Muscle of leg (tissue), 11 donors: Measurements from ENCODE around the gene NHERF1. TPM values are rescaled to one million over a fixed set of nuclear protein-coding genes. Genes with fewer than 3 reads are reported as not detected.

Experiments
- DNase-seq: peaks from one replicate; pipeline ENCODE4 v3.0.0; 2013
- H3K27ac ChIP-seq: one replicate; pipeline ENCODE4 v1.5.1; 2013; ENCODE audit warnings: mild to moderate bottlenecking, low read length, control low read depth
- H3K27me3 ChIP-seq: one replicate; pipeline ENCODE4 v1.6.1; 2013; ENCODE audit warnings: low read length; ENCODE audit not compliant: control insufficient read depth, insufficient read depth
- H3K36me3 ChIP-seq: one replicate; pipeline ENCODE4 v1.6.1; 2013; ENCODE audit warnings: low read length; ENCODE audit not compliant: control insufficient read depth, insufficient read depth
- H3K4me1 ChIP-seq: one replicate; pipeline ENCODE4 v1.6.1; 2013; ENCODE audit warnings: low read length; ENCODE audit not compliant: control insufficient read depth, insufficient read depth
- H3K4me3 ChIP-seq: one replicate; pipeline ENCODE4 v1.5.1; 2013; ENCODE audit warnings: low read length, control low read depth
- H3K9me3 ChIP-seq: replicated peaks from 2 replicates; pipeline ENCODE4 v1.6.1; 2013; ENCODE audit warnings: low read depth, low read length; ENCODE audit not compliant: control insufficient read depth
- WGBS: methylation state at CpG from one replicate; pipeline ENCODE4 v1.1.5; 2013; ENCODE audit warnings: missing lambda C conversion rate; ENCODE audit not compliant: insufficient coverage; 5-methylcytosine and 5-hydroxymethylcytosine counted together
- polyA plus RNA-seq, 8 donors: library from polyadenylated mRNA; unstranded; fragments of 120-200 nt; gene quantifications; one replicate each; pipeline versions ENCODE4 v1.2.1 to v1.2.3, GENCODE V29; 2013; ENCODE audit warnings: inconsistent platforms in 1 of 8, low replicate concordance in 1 of 8; ENCODE audit not compliant: insufficient read length in 8 of 8, insufficient read depth in 1 of 8
- total RNA-seq: library from RNA; stranded (reverse); fragments of 120-200 nt; gene quantifications from one replicate; pipeline ENCODE4 v1.2.4, GENCODE V29; 2013

Gene NHERF1
- total and polyA plus RNA-seq, 9 donors = 3.5 to 24.4 (median 6.6) TPM

- Histone ChIP-seq H3K4me3 (peak overlapping the region; percentile 51), H3K4me1 (peaks cover 31% of the 10 kb centered on the region), H3K9me3 (no peaks in the 10 kb centered on the region), H3K27ac (no peak overlapping the region), H3K27me3 (peaks cover 73% of the 10 kb centered on the region), H3K36me3 (no peaks in the 10 kb centered on the region)
- 0% methylated on average over 34 of the region's 34 CpGs for WGBS
- DNase-seq = no peak
These were observed 224 bp upstream of the NHERF1 start for GRCh38 chr17:74748279-74748528.

GRCh38 chr17:74749279-74750038 is 1.0 kb downstream of the NHERF1 start:
- H3K27ac ChIP-seq = no peak overlapping the region

GRCh38 chr17:74750039-74750326 is 1.6 kb downstream of the NHERF1 start:
- 41% methylated on average over 6 of the region's 6 CpGs for WGBS
- no peak for DNase-seq
- Histone ChIP-seq H3K27me3 (peaks cover 65% of the 10 kb centered on the region), H3K36me3 (no peaks in the 10 kb centered on the region), H3K27ac (no peak overlapping the region), H3K9me3 (no peaks in the 10 kb centered on the region), H3K4me3 (peak overlapping the region; percentile 54), H3K4me1 (peaks cover 25% of the 10 kb centered on the region)

More at GRCh38 chr17:74749279-74750038, 1.0 kb downstream of the NHERF1 start:
- Histone ChIP-seq H3K4me3 (peak overlapping the region; percentile 54), H3K27me3 (peaks cover 68% of the 10 kb centered on the region), H3K4me1 (peaks cover 30% of the 10 kb centered on the region), H3K36me3 (no peaks in the 10 kb centered on the region), H3K9me3 (no peaks in the 10 kb centered on the region)
- 3% methylated on average over 42 of the region's 46 CpGs for WGBS
- DNase-seq = no peak

GRCh38 chr17:74750327-74751069 is 2.1 kb downstream of the NHERF1 start:
- DNase-seq = no peak
- WGBS = 78% methylated on average over 11 of the region's 13 CpGs
- no peaks in the 10 kb centered on the region for H3K9me3 ChIP-seq
- no peak overlapping the region for H3K27ac ChIP-seq
- H3K36me3 ChIP-seq = no peaks in the 10 kb centered on the region
- H3K4me1 ChIP-seq = peaks cover 23% of the 10 kb centered on the region
- H3K4me3 ChIP-seq = no peak overlapping the region
- peaks cover 60% of the 10 kb centered on the region for H3K27me3 ChIP-seq

- Histone ChIP-seq H3K27ac (no peak overlapping the region), H3K9me3 (no peaks in the 10 kb centered on the region), H3K27me3 (peaks cover 44% of the 10 kb centered on the region), H3K4me1 (peaks cover 22% of the 10 kb centered on the region), H3K36me3 (no peaks in the 10 kb centered on the region), H3K4me3 (no peak overlapping the region)
- DNase-seq = no peak
- WGBS = no CpG with 5 or more reads among the region's 9 CpGs
These were observed 4.0 kb downstream of the NHERF1 start for GRCh38 chr17:74752415-74752814.

- Histone ChIP-seq H3K27me3 (peaks cover 39% of the 10 kb centered on the region), H3K4me3 (no peak overlapping the region), H3K27ac (no peak overlapping the region), H3K9me3 (no peaks in the 10 kb centered on the region), H3K36me3 (no peaks in the 10 kb centered on the region), H3K4me1 (peaks cover 22% of the 10 kb centered on the region)
- WGBS = no CpG with 5 or more reads among the region's 7 CpGs
- no peak for DNase-seq
These were observed 4.5 kb downstream of the NHERF1 start for GRCh38 chr17:74752822-74753401.

GRCh38 chr17:74754832-74755231 is 6.4 kb downstream of the NHERF1 start:
- no peak for DNase-seq
- 81% methylated on average over 3 of the region's 3 CpGs for WGBS
- H3K27me3 ChIP-seq = peaks cover 22% of the 10 kb centered on the region
- H3K9me3 ChIP-seq = no peaks in the 10 kb centered on the region
- H3K36me3 ChIP-seq = no peaks in the 10 kb centered on the region
- no peak overlapping the region for H3K4me3 ChIP-seq
- no peak overlapping the region for H3K27ac ChIP-seq
- H3K4me1 ChIP-seq = peaks cover 32% of the 10 kb centered on the region

GRCh38 chr17:74755533-74755932 is 7.1 kb downstream of the NHERF1 start:
- Histone ChIP-seq H3K27ac (no peak overlapping the region), H3K4me3 (no peak overlapping the region), H3K27me3 (peaks cover 15% of the 10 kb centered on the region), H3K9me3 (no peaks in the 10 kb centered on the region), H3K36me3 (no peaks in the 10 kb centered on the region), H3K4me1 (peaks cover 39% of the 10 kb centered on the region)
- WGBS = 87% methylated on average over 5 of the region's 8 CpGs
- no peak for DNase-seq

- WGBS = 100% methylated on average over 1 of the region's 3 CpGs
- no peak for DNase-seq
- peaks cover 45% of the 10 kb centered on the region for H3K4me1 ChIP-seq
- peaks cover 5% of the 10 kb centered on the region for H3K27me3 ChIP-seq
- no peaks in the 10 kb centered on the region for H3K36me3 ChIP-seq
- H3K27ac ChIP-seq = no peak overlapping the region
- no peaks in the 10 kb centered on the region for H3K9me3 ChIP-seq
- H3K4me3 ChIP-seq = no peak overlapping the region
These were observed 8.5 kb downstream of the NHERF1 start for GRCh38 chr17:74756891-74757290.

- H3K36me3 ChIP-seq = no peaks in the 10 kb centered on the region
- no peak for DNase-seq
These were observed 9.1 kb downstream of the NHERF1 start for GRCh38 chr17:74757502-74757901.

More at GRCh38 chr17:74757502-74757901, 9.1 kb downstream of the NHERF1 start:
- no peaks in the 10 kb centered on the region for H3K9me3 ChIP-seq
- WGBS = 0% methylated on average over 1 of the region's 3 CpGs
- no peak overlapping the region for H3K4me3 ChIP-seq
- H3K4me1 ChIP-seq = peaks cover 48% of the 10 kb centered on the region
- H3K27me3 ChIP-seq = peaks cover 5% of the 10 kb centered on the region
- H3K27ac ChIP-seq = peak overlapping the region; percentile 6
